HUES6 (cell line): Measurements from ENCODE around the gene DDX6.
"Not testable (repeated sequence)": the region's sequence is repeated elsewhere in the genome, so short reads cannot be mapped to it uniquely, and the experiment has no call there.

Experiments used
- H3K27ac ChIP-seq: 2 replicates; pipeline ENCODE4 v1.7.0; 2013; ENCODE audit warnings: low read depth, mild to moderate bottlenecking, low read length, inconsistent platforms
- H3K27me3 ChIP-seq: 2 replicates; pipeline ENCODE4 v1.6.1; 2013; ENCODE audit warnings: low read length; ENCODE audit not compliant: control insufficient read depth, insufficient read depth
- H3K36me3 ChIP-seq: 2 replicates; pipeline ENCODE4 v1.6.1; 2013; ENCODE audit warnings: low read length; ENCODE audit not compliant: control insufficient read depth, insufficient read depth
- H3K4me1 ChIP-seq: 2 replicates; pipeline ENCODE4 v1.6.1; 2013; ENCODE audit warnings: low read length; ENCODE audit not compliant: control insufficient read depth, insufficient read depth
- H3K4me3 ChIP-seq: 2 replicates; pipeline ENCODE4 v1.5.1; 2013; ENCODE audit warnings: low read depth, low read length
- H3K9ac ChIP-seq: one replicate; pipeline ENCODE4 v1.6.1; 2013; ENCODE audit warnings: mild to moderate bottlenecking, low read length
- H3K9me3 ChIP-seq: 2 replicates; pipeline ENCODE4 v1.6.1; 2013; ENCODE audit warnings: low read depth, low read length; ENCODE audit not compliant: control insufficient read depth, insufficient read depth

The DDX6 gene

DNA sequence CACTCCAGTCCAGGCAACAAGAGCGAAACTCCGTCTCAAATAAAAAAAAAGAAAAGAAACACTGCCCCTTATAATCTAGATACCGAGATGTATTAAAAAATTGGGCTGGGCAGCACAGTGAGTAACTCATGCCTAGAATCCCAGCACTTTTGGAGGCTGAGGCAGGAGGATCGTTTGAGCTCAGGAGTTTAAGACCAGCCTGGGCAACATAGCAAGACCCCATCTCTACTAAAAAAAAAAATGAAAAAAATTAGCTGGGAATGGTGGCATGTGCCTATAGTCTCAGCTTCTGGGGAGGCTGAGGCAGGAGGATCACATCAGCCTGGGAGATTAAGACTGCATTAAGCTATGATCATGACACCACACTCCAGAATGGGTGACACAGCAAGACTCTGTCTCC, 24.9 kb downstream of the DDX6 start:
- Histone ChIP-seq H3K9me3 (no peaks in the 10 kb centered on the region), H3K4me3 (no peak overlapping the region), H3K4me1 (no peaks in the 10 kb centered on the region), H3K36me3 (peaks cover 87% of the 10 kb centered on the region), H3K9ac (no peak overlapping the region), H3K27ac (no peak overlapping the region), H3K27me3 (no peaks in the 10 kb centered on the region)

DNA sequence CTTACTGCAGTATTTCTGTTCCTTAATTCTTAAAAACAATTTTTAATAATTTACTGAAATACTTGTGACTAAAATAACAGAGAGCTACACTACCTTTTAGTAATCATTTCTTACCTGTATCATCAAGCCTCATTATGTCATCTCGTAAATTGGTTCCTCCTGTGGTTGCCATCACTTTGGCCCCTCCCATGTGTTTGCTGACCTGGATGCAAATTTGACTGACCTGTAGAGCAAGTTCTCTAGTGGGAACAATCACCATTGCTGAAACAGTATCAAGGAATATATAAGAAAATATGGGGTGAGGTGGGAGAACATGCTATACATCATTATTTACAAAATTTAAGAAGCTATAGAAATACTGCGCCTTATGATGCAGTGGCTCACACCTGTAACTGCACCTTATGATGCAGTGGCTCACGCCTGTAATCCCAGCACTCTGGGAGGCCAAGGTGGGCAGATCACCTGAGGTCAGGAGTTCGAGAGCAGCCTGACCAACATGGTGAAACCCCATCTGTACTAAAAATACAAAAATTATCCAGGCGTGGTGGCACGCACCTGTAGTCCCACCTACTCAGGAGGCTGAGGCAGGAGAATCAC, 25.8 kb downstream of the DDX6 start:
- H3K27ac ChIP-seq, H3K27me3 ChIP-seq, H3K4me3 ChIP-seq, H3K9me3 ChIP-seq, H3K4me1 ChIP-seq, H3K9ac ChIP-seq: not testable (repeated sequence)
- H3K36me3 ChIP-seq = peaks cover 89% of the 10 kb centered on the region

DNA sequence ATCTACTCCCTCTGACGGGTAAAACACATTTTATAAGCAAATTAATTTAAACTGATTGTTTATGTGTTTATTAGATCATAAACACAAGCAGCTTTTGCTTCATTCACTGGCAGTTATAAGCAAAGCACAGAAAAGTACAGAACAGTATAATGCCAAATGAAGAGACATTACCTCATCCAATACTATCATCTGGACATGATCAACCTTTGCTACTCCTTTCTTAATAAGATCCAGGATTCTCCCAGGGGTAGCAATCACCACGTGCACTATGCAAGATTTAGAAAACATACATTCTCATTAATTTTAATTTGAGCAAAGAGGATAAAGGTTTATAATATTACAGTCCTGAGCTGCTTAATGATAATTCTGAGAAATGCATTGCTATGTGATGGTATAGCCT, 27.9 kb downstream of the DDX6 start:
- H3K9me3 ChIP-seq = no peaks in the 10 kb centered on the region
- no peak overlapping the region for H3K27ac ChIP-seq
- H3K9ac ChIP-seq = no peak overlapping the region
- no peak overlapping the region for H3K4me3 ChIP-seq
- no peaks in the 10 kb centered on the region for H3K4me1 ChIP-seq
- peaks cover 97% of the 10 kb centered on the region for H3K36me3 ChIP-seq
- H3K27me3 ChIP-seq = no peaks in the 10 kb centered on the region

DNA sequence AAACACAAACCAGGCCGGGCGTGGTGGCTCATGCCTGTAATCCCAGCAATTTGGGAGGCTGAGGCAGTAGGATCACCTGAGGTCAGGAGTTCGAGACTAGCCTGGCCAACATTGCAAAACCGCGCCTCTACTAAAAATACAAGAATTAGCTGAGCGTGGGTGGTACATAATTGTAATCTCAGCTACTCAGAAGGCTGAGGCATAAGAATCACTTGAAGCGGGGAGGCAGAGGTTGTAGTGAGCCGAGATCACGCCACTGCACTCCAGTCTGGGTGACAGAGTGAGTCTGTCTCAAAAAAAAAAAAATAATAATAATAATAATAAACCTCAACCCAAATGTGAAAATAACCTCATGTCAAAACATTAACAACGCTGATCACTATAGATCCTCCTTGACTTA, 29.0 kb downstream of the DDX6 start:
- not testable (repeated sequence) for H3K4me1 ChIP-seq, H3K27ac ChIP-seq, H3K27me3 ChIP-seq, H3K9me3 ChIP-seq, H3K9ac ChIP-seq, H3K4me3 ChIP-seq
- peaks cover 97% of the 10 kb centered on the region for H3K36me3 ChIP-seq

DNA sequence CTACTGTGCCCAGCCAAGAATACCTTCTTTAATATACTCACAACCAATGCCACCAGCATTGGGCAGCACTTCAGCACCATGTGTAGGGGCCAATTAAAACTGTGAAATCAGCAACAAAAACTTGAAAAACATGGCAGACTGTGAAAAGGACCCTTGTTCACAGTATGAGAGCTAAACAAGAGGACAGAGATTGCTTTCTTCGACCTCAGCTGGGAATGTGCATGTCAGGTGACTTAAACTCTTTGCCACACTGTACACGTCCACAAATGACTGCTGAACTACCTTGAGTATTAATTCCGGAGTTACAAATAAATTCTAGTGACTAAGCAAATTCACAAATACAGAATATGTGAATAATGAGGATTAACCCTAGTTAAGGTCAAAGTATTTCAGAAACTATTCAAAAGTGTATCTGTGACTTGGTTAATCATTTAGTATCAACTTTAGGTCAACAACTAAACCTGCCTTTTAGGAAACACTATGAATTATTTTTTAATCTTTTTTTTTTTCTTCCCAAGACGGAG, 33.0 kb downstream of the DDX6 start:
- H3K9me3 ChIP-seq = no peaks in the 10 kb centered on the region
- no peak overlapping the region for H3K4me3 ChIP-seq
- no peaks in the 10 kb centered on the region for H3K4me1 ChIP-seq
- H3K27me3 ChIP-seq = no peaks in the 10 kb centered on the region
- H3K36me3 ChIP-seq = peaks cover 98% of the 10 kb centered on the region
- no peak overlapping the region for H3K9ac ChIP-seq
- H3K27ac ChIP-seq = no peak overlapping the region

DNA sequence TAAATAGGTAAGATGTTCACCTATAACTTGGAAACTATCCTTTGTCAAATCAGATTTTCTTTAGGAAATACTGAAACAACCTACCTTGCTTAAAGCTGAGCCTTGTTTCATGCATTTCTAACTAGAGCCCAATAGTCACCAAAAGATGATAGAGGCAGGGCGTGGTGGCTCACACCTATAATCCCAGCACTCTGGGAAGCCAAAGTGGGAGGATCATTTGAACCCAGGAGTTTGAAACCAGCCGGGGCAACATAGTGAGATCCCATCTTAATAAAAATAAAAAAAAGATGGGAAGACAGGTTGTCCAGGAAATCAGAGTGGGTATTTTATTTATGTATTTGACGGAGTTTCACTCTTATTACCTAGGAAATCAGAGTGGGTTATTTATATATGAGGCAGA, 38.3 kb downstream of the DDX6 start:
- Histone ChIP-seq H3K9me3 (no peaks in the 10 kb centered on the region), H3K27ac (no peak overlapping the region), H3K4me1 (peaks cover 8% of the 10 kb centered on the region; the same call in 1 of the 2 replicates), H3K36me3 (peaks cover 85% of the 10 kb centered on the region), H3K4me3 (no peak overlapping the region), H3K9ac (no peak overlapping the region), H3K27me3 (no peaks in the 10 kb centered on the region)

DNA sequence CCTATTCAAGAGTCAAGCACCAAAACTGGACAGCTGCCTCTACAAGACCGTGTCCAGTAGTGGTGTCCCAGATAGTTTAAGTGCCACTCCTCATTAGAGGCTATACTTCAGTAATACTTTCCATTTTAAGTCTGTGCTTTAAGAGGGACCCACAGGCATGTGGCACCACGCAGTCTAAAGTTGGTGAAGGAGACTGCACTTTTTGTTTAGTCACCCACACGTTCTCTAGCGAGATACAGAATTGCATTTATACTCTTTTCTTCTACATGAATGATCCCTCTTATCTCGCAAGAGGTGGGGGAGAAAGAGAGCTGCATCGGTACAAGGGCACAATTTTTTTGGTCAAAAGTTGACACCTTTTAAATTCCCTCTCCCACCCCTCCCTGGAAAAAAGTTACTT, 41.5 kb downstream of the DDX6 start:
- no peaks in the 10 kb centered on the region for H3K9me3 ChIP-seq
- no peak overlapping the region for H3K27ac ChIP-seq
- H3K4me3 ChIP-seq = no peak overlapping the region
- H3K27me3 ChIP-seq = no peaks in the 10 kb centered on the region
- H3K9ac ChIP-seq = no peak overlapping the region
- peaks cover 8% of the 10 kb centered on the region; the same call in 1 of the 2 replicates for H3K4me1 ChIP-seq
- H3K36me3 ChIP-seq = peaks cover 57% of the 10 kb centered on the region

DNA sequence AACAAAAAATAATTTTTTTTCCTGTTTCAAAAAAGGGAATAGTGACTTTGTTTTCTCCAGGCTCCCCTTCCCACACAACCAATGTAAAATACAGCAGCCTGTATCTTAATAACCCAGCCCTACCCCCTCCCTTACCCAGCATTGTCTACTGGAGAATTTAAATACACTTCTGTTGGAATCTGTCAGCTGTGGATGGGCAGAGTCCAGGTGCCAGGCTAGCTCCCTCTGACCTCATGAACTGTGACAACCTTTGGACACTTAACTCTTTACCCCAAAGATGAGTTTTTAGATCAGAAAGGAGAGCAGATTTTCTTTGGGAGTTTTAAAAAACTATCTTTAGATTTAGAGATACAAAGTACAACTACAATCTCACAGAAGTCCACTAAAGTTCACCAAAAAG, 42.9 kb downstream of the DDX6 start:
- H3K36me3 ChIP-seq = peaks cover 51% of the 10 kb centered on the region
- H3K4me1 ChIP-seq = peaks cover 8% of the 10 kb centered on the region
- H3K27ac ChIP-seq = no peak overlapping the region
- no peak overlapping the region for H3K9ac ChIP-seq
- no peaks in the 10 kb centered on the region for H3K9me3 ChIP-seq
- no peaks in the 10 kb centered on the region for H3K27me3 ChIP-seq
- no peak overlapping the region for H3K4me3 ChIP-seq

DNA sequence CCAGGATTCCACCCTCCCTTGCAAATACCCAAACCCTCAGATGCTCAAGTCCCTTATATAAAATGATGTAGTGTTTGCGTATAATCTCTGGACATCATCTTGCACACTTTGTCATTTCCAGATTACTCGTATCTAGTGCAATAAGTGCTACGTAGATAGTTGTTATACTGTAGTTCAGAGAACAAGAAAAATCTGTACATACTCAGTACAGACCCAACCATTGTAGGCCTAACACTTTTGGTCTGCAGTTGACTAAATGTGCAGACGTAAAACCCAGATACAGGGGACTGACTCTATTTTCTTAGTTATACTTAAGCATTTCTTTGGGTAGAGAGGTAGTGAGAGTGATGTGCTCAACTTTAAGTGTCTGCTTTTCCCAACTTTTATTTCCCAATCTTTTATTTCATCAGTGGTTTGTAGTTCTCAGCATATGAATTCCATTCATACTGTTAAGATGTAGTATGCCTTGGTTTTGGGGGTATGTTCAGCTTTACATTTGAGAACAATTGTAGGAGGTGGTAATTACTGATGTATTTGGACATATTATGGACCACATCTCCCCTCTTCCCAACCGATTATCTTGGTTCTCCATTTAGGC, 43.9 kb downstream of the DDX6 start:
- H3K27ac ChIP-seq = no peak overlapping the region
- peaks cover 15% of the 10 kb centered on the region for H3K4me1 ChIP-seq
- peaks cover 41% of the 10 kb centered on the region for H3K36me3 ChIP-seq
- H3K27me3 ChIP-seq = no peaks in the 10 kb centered on the region
- H3K4me3 ChIP-seq = no peak overlapping the region
- no peak overlapping the region for H3K9ac ChIP-seq
- no peaks in the 10 kb centered on the region for H3K9me3 ChIP-seq

DNA sequence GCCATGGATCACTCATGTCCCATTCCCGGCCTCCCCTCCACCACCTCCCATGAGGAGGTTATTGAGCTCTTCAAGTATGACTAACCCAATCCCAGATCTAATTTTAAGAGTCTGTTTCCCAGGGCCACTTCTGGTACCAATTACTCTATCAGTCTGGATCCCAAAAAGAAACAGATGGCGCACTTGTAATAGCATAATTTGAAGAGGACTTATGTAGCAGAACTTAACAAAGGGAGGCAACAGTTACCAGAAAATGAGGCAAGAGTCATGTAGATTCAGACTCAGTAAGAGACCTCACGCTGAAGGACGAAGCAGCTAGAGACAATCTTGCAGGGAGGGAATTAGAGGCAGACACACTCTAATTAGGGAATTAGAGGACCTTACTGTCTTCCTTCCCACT, 46.9 kb downstream of the DDX6 start:
- Histone ChIP-seq H3K4me3 (no peak overlapping the region), H3K4me1 (peaks cover 29% of the 10 kb centered on the region), H3K27me3 (no peaks in the 10 kb centered on the region), H3K36me3 (peaks cover 17% of the 10 kb centered on the region), H3K9me3 (no peaks in the 10 kb centered on the region), H3K27ac (no peak overlapping the region), H3K9ac (no peak overlapping the region)

DNA sequence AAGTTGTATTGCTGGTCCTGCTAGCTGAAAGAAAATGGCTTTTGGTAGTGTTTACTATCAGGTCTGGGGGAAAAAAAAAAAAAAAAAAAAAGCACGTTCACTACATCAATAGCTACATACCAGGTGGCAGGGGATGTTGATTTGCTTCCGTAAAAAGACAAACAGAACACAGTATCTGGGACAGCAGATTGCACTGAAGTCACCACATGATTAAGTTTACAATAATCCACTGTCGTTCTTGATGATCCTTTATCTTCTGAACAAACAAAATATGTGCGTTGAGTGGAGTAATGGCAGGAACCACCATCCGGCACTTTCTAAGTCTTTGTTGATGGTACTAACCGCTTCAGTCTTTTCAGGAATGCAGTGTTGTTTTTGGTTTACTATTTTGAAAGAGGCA, 48.7 kb downstream of the DDX6 start:
- H3K9ac ChIP-seq = no peak overlapping the region

More for the DNA sequence above, 48.7 kb downstream of the DDX6 start:
- H3K36me3 ChIP-seq = peaks cover 8% of the 10 kb centered on the region
- H3K4me3 ChIP-seq = no peak overlapping the region
- H3K9me3 ChIP-seq = no peaks in the 10 kb centered on the region; the same call in 1 of the 2 replicates
- peaks cover 21% of the 10 kb centered on the region for H3K4me1 ChIP-seq
- no peaks in the 10 kb centered on the region for H3K27me3 ChIP-seq
- H3K27ac ChIP-seq = no peak overlapping the region; the same call in 1 of the 2 replicates
